GM21381 (cell line): Measurements from ENCODE around the gene DCP1B.

Experiments used
- ATAC-seq: cut with Tn5 transposase; IDR thresholded peaks from one replicate; pipeline ENCODE4 v1.9.1; 2021; ENCODE audit warnings: mild to moderate bottlenecking, moderate library complexity; ENCODE audit not compliant: unreplicated experiment

DCP1B gene

GRCh38 chr12:2017546-2018337, 13.5 kb upstream of the DCP1B start:
- ATAC-seq = no peak

DNA sequence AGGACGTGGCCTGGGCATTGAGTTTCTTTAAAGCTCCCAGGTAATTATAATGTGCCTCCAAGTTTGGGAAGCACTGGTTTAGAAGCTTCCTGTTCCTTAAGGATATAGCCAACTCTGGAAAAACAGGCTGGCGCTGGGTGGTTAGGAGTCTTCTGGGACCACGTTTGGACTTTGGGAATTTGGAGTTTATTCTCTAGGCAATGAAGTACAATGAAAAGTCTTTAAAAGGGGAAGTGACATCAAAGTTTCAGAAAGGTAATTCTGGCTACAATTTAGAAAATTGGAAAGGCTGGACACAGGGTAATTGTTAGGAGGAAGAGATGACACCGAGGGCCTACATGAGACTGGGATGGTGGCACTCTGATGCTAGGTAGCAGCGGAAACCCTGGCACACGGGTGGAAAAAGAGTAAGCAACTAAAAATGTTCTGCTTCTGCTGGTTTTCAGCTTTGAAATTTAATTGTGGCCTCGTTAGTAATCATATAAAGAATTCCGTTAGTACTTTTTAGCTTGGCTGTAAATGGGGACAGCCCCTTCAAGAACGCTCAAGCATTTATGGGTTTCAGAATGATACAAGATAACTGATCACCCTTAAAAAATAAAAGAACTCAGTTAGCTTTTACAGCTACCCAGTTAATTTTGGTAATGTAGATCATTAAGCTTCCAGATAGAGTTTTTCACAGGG, 12.7 kb upstream of the DCP1B start:
- ATAC-seq = no peak

GRCh38 chr12:2014231-2014630, 10.0 kb upstream of the DCP1B start:
- no peak for ATAC-seq

DNA sequence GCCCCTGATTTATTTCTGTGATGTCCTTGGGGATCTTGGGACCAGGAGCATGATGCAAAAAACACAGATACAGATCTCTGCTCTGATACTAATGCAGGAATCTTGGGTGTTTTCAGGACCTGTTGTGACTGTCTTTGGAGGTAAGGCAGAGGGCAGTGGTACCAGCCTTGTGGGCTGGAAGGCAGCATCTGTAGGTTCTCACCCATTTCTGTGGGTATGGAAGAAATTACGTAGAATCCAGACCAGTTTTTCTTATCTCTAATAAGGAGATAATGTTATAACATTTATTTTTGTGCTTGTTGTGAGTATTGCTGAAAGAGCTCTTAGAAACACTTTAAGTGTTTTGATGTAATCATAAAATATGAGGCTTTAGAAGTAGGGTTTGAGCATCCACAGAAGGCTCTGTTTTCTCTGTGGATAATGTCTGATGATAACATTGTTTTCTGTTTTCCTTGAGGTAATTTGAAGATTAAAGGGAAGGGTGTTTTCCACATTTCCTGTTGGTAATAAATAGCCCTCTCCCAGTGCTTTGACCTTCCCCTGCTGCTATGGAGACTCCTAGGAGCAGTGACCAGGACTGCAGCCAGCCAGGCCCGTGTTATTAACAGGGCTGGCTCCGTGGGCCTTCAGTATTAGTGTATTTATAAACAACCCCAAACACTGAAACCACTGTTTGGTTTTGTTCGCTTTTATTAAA, 9.4 kb upstream of the DCP1B start:
- no peak for ATAC-seq

DNA sequence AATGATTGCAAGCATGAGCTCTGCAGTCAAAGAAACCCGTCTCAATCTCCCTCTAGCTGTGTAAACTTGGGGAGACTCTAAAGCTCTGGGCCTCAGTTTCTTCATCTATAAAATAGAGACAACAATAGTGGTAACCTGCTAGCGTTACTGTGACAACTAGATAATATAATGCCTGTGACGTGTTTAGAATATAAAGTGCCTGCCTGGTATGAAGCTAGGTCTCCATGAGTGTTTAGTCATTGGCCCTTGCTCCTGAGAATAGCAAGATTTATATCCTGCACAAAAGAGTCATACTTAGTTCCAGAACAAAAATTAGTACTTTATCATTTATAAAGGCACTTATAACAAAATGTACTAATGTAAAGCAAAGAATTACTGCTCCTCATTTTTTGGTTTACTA, 8.8 kb upstream of the DCP1B start:
- ATAC-seq = no peak

- no peak for ATAC-seq
Measured at GRCh38 chr12:2011643-2012607, 7.7 kb upstream of the DCP1B start.

DNA sequence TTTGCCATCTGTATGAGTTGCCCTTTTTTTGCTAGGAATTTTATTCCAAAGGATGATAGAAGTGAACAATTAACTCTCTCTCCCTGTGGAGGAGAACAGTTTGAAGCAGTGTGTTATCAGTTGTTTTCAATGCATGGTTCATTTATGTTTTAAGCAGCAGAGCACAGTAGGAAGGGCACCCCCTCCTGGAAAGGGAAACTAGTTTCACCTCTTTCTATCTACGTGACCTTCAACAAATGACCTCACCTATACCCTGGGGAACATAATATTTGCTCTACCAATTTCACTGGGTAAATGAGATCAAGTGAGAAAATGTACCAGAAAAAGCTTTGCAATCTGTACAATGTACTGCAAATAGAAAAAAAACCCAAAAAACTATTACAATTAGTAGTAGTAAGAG, 5.4 kb upstream of the DCP1B start:
- ATAC-seq = no peak

- no peak for ATAC-seq
Measured at GRCh38 chr12:2008677-2009076, 4.4 kb upstream of the DCP1B start.

DNA sequence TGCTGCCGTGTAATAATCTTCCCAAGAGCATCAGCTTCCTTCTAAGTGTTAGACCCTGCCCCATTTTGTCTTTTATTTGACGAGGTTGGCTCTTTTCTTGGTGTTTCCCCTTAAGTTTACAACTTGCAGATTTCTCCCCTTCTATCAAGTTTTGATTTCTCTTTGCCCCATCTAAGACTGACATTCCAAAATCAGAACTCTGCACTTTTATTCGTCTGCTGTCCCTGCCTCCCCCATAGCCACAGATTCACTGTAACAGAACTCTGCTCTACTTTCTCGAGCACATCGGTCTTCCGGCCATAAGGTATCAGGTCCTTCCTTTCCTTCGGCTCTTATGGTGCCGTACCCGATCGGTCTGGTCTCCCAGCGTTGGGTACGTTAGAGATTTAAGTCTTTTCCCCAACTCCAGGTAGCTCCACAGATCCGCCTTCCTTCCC, 563 bp downstream of the DCP1B start:
- ATAC-seq = no peak

DNA sequence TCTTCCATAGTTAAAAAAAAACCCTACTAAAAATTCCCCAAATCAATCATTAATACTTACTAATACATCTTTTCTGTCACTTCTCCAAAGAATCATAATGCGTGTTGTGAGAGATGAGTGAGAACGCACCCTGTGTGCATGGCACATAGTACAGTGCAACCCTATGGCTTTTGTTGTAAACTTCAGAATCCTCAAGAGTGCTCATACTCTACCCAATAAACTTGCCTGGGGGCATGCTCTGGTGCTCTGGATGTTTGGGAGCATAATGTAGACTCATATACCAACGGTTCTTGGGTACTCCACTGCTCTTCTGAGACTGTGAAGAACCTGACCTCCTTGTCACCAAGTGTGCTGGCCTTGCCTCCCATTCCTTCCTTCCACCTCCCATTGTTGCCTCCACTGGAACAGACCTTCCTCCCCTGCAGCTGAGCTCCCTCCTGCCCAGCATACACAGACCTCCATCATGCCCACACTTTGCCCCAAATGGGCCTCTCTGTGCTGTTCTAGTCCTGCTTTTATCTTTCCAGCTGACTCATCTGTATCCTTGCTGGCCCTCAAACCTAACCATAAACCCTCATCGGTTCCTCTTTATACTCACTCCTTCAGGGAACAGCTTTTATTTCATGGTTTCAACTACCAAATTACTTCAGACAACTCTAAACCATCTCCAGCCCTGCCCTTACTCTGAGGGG, 8.9 kb downstream of the DCP1B start:
- ATAC-seq = peak; percentile 48

DNA sequence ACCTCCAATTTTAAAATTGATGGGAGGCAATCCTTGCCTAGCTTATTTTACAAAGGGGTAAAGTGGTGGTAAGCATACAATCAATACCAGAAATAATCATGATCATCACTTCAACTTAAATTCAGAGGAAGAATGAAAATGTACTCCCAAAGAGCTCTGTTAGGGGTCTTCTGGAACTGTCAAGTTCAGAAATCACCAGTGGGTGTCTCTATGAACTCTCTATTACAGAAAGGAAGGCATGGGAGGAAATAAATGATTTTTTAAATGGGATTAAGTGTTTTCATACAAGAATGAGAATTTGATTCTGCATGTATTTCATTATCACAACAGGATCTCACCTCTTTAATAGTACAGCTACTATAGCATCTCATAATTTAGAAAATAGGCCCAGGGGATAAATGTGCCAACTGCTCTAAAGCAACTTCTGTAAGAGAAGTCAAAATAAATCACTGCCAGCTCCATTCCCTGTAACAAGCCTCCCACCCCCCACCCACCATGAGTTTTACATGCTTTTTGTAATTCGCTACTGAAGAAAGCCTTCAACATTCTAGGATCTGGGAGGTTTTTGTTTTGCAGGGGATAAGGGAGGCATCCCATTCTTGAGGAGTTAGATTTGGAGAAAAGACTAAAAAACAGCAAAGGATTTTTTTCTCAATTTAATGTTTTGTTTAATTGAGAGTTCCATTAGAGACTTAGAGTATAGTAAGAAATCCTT, 9.7 kb downstream of the DCP1B start:
- ATAC-seq = no peak

GRCh38 chr12:1993871-1994371, 10.3 kb downstream of the DCP1B start:
- no peak for ATAC-seq

GRCh38 chr12:1993341-1993740, 10.9 kb downstream of the DCP1B start:
- no peak for ATAC-seq

DNA sequence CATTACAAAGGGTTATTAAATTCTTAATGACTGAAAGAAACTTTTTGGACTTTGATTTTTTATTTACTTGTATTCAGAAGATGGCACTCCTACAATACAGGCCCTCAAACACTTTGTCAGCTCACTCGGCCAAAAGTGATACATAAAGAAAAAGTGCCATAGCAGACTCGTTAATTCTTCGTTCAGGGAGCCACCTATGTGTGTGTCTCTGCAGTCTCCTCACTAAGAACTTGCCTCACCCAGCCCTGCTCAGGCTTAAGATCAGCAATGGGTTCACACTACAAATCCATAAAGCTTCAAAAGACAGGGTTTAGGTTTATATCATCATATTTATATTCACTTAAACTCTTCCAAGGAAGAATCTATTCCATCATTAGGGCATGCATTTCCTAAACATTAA, 11.5 kb downstream of the DCP1B start:
- ATAC-seq = no peak

GRCh38 chr12:1989111-1989510, 15.1 kb downstream of the DCP1B start:
- no peak for ATAC-seq

- ATAC-seq = no peak
Measured at GRCh38 chr12:1984759-1985158, 19.5 kb downstream of the DCP1B start.

GRCh38 chr12:1980282-1980681, 24.0 kb downstream of the DCP1B start:
- no peak for ATAC-seq

DNA sequence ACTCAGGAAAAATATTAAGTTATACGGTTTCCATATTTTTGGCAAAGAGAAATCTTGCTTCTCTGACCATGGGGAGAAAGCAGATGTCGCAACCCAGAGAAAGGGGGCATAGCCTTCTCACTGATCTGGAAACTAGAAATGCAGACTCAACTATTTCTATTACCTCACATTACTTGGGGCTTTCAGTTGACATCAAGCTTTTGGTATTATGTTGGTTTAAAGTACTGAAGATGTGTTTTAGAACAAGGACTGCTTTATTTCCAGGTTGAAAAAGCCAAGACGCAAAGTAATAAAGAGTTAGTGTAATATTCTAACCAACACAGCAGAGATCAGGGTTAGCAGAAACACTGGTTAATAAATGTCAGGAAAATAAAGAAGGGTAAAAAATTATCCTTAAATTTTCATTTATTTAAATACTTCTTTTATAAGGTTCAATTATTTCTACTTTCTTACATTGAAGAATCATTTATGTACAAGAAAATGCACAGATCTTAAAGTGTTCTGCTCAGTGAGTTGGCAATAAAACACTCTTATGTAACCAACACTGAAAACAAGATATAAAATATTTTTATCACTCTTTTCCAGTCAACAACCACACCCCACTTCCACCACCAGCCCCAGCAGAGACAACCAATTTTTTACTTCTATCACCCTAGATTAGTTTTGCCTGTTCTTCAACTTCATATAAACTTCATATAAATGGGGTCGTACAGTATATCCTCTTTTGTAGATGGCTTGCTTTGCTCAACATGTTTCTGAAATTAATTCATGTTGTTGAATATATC, 26.0 kb downstream of the DCP1B start:
- ATAC-seq = no peak

DNA sequence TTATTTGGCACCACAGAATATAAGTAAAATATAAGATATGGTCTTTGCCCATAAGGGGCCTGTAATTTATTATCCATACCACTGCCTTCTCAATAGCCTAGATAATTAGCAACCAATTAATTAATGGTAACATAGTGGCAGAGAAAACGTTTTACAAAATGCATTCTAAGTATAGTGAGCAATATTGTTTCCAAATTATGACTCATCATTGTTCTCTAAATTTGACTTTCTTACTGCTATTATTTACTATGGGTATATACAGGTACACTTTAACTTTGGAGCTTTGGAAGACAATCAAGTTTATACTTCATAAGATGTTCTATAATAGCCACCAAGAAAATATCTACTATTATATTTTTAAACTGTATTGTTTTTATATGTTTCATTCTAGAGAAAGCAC, 26.7 kb downstream of the DCP1B start:
- ATAC-seq = no peak
